ENCODE data around the gene PRR29.

DNA sequence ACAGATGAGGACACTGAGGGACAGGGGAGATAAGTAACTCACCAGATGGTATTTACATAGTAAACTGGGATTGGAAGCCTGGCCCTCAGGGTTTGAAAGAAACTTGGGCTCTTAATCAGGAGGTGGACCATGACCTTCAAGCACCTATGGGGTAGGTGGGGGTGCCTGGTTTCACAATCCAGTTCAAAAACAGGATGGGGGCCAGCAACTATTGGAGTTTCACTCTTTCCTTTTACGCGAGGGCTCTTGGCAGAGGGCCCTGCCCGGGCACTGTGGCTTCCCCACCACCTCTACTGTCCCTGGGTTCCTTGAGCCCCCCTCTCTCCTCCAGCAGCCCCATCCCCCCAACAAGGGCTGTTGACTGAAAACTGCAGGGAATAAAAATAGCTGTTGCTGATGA lies 11.3 kb upstream of the PRR29 start:
- TF ChIP-seq, protein P1, sequence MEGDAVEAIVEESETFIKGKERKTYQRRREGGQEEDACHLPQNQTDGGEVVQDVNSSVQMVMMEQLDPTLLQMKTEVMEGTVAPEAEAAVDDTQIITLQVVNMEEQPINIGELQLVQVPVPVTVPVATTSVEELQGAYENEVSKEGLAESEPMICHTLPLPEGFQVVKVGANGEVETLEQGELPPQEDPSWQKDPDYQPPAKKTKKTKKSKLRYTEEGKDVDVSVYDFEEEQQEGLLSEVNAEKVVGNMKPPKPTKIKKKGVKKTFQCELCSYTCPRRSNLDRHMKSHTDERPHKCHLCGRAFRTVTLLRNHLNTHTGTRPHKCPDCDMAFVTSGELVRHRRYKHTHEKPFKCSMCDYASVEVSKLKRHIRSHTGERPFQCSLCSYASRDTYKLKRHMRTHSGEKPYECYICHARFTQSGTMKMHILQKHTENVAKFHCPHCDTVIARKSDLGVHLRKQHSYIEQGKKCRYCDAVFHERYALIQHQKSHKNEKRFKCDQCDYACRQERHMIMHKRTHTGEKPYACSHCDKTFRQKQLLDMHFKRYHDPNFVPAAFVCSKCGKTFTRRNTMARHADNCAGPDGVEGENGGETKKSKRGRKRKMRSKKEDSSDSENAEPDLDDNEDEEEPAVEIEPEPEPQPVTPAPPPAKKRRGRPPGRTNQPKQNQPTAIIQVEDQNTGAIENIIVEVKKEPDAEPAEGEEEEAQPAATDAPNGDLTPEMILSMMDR (conservative IDR thresholded peaks at IDR 0.05; ENCODE audit: low read length): no peak
- TF ChIP-seq EZH2phosphoT487 (IDR thresholded peaks at IDR 0.05; ENCODE audit: borderline replicate concordance, low read depth, low read length): no peak
